Measurements from ENCODE around the gene IL23A.

The IL23A gene

DNA sequence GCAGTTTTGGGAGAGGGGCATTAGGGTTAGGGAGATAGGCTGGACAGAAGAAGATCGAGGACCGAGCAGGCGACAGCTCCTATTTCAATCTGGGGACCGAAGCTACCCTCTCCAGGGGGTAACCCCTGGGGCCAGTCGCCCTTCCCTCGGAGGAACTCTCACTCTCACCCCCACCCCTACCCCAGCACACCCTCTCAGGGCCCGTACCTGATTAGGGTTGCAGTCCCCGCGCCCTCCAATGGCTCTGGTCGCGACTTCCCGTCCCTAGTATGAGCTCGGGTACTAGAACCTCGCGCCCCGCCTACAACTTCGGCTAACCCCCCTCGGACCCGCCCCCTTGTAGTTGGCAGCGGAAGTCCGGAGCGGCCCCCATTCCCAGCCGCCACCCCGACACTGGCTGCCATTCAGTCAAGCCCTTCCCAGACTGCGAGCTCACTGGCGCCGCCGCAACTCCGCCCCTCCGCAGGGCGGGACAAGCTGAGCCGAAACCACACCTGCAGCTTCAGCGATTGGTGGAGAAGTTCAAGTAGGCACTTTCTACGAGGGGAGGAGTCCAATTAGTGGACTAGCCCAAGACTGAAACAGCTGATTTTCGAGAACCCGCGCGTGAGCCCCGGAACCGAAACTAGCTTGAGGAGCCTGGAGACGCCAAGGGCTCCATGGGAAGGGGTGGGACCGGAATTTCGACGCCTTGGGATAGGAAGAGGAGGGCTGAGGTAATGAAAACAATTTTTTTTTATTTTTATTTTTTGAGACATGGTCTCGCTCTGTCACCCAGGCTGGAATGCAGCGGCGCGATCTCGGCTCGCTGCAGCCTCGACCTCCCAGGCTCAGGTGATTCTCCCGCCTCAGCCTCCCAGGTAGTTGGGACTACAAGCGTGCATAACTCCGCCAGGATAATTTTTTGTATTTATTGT is 21.4 kb downstream of the IL23A start, which contains the start of gene STAT2:
STAT2 (minus strand) TSS at position 257 of the 917 bp plus-strand sequence. CDS start 3,536 bp downstream, outside the sequence.
- in situ Hi-C loops (cut with MboI; ENCODE audit: low sequenced_read_pairs), result no loop called here

DNA sequence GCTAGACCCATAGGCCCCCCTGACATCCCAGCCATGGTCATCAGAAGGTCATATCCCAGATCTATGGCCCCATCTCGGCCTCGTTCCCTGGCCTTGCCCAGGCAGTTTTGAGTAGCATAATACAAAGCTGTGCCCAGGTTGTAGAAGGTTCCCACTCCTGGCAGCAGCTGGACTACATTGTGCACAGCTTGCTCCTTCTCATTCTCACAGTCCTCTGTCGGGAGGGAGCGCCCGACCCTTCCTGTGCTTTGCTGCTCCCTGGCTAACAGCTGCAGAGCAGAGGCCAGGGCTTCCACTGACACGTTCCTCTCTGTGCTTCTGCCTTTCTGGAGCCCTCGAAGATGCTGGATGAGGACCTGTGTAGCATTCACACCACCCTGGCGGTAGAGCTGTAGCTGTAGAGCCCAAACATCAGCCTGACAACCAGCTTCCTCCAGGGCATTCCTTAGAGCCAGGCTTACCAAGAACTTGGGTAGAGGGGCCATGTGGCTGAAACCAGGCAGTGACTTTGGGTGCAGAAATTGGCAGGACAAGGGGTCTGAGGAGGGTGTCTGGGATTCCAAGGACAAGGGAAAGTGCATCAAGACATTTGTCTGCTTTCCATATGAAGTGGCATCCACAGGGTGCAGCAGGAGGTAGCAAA is 22.9 kb downstream of the IL23A start:
- in situ Hi-C loops (cut with MboI; ENCODE audit: low sequenced_read_pairs), result no loop called here

DNA sequence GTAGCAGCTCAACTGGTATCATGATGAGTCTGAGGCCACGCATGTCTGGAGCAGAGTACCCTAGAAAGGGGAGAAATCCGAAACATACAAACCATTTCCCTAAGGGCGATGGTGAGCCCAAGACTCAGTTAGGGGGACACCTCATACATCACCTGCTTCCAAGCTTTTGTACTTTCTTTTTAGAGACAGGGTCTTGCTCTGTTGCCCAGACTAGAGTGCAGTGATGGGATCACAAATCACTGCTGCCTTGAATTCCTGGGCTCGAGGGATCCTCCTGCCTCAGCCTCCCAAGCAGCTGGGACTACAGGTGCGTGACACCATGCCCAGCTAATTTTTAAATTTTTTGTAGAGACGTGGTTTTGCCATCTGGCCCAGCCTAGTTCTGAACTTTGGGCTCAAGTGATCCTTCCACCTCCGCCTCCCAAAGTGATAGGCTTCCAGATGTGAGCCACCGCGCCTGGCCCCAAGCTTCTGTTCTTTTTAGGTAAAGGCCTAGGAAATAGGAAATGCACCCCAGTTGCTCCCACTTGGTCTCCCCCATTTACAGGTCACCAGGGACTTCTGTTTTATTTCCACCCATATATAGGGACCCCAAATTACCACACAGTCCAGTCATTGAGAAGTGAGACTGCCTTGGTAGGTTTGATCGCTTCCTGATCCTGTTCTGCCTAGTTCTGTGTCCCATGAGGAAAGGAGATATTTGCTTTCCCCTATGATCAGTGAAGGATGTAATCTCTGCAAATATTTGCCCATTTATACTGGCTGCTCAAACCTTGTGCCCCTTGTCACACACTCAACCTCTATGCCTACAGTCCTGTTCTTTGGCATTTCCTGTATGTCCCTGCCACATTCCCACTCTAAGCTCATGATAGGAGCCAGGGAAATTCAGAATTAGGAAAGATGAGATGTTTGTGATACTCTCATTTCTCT is 23.7 kb downstream of the IL23A start, which contains the start of gene APOF:
APOF (minus strand) TSS at position 728 of the 930 bp plus-strand sequence; CDS start at position 616, 112 bp downstream.
- in situ Hi-C loops (cut with MboI; ENCODE audit: low sequenced_read_pairs), result no loop called here

DNA sequence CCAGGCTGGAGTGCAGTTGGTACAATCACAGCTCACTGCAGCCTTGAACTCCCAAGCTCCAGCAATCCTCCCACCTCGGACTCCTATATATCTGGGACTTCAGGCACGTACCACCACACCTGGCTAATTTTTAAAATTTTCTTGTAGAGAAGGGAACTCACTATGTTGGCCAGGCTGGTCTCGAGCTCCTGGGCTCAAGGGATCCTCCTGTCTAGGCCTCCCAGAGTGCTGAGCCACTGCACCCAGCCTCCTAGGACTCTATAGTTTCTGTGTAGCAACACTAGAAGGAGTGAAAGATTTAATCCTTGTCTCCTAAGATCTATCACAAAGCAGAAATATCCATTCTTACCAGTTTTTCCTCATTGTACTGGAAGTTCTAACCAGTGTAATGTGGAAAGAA is 28.3 kb downstream of the IL23A start:
- in situ Hi-C loops (cut with MboI; ENCODE audit: low sequenced_read_pairs), result no loop called here

DNA sequence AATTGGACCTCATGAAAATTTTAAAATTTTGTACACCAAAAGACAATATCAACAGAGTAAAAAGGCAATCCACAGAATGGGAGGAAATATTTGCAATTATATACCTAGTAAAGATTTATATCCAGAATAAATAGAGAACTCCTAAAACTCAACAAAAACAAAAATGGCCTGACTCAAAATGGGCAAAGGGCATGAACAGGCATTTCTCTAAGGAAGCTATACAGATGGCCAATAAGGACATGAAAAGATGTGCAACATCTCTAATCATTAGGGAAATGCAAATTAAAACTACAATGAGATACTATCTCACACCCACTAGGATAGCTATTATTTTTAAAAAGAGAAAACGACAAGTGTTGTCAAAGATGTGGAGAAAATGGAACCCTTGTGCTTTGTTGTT is 34.8 kb downstream of the IL23A start:
- in situ Hi-C loops (cut with MboI; ENCODE audit: low sequenced_read_pairs), result no loop called here

DNA sequence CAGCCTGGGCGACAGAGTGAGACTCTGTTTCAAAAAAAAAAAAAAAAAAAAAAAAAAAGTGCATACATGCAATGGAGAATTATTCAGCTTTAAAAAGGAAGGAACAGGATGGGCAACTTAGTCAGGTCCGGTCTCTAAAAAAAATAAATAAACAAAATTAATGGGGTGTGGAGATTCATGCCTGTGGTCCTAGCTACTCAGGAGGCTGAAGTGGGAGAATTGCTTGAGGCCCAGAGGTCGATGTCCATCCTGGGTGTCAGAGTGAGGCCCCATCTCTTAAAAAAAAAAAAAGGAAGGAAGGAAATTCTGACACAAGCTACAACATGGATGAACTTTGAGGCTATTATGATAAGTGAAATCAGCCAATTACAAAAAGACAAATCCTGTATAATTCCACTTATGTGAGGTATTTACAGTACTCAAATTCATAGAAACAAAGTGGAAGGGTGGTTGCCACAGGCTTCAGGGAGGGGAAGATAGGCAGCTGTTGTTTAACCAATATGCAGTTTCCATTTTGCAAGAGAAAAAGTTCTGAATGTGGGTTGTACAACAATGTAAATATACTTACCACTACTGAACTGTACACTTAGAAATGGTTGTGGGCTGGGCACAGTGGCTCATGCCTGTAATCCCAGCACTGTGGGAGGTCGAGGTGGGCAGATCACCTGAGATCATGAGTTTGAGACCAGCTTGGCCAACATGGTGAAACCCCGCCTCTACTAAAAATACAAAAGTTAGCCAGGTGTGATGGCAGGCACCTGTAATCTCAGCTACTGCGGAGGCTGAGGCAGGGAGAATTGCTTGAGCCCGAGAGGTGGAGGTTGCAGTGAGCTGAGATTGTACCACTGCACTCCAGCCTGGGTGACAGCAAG is 36.3 kb downstream of the IL23A start:
- in situ Hi-C loops (cut with MboI; ENCODE audit: low sequenced_read_pairs), result no loop called here

DNA sequence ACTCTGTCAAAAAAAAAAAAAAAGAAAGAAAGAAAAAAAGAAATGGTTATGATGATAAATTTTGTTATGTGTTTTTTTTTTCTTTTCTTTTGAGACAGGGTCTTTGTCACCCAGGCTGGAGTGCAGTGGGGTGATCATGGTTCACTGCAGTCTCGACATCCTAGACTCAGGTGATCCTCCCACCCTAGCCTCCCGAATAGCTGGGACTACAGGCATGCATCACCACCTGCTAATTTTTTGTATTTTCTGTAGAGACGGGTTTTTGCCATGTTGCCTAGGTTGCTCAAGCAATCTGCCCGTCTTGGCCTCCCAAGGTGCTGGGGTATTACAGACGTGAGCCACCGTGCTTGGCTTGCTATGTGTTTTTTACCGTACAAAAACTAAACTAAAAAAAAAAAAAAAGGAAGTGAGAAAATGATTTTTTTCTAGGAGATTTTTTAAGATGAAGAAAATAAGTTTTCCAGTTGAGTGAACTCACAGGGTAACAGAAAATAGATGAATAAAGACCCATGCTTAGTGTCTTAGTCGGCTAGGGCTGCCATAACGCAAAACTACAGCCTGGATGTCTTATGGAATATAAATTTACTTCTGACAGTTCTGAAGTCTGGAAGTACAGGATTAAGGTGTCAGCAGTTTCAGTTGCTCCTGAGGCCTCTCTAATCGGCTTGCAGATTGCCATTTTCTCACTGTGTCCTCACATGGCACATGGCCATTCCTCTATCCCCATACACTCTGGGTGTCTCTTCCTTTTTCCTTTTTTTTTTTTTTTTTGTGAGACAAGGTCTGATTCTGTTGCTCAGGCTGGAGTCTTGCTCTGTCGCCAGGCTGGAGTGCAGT is 37.1 kb downstream of the IL23A start:
- in situ Hi-C loops (cut with MboI; ENCODE audit: low sequenced_read_pairs), result no loop called here

DNA sequence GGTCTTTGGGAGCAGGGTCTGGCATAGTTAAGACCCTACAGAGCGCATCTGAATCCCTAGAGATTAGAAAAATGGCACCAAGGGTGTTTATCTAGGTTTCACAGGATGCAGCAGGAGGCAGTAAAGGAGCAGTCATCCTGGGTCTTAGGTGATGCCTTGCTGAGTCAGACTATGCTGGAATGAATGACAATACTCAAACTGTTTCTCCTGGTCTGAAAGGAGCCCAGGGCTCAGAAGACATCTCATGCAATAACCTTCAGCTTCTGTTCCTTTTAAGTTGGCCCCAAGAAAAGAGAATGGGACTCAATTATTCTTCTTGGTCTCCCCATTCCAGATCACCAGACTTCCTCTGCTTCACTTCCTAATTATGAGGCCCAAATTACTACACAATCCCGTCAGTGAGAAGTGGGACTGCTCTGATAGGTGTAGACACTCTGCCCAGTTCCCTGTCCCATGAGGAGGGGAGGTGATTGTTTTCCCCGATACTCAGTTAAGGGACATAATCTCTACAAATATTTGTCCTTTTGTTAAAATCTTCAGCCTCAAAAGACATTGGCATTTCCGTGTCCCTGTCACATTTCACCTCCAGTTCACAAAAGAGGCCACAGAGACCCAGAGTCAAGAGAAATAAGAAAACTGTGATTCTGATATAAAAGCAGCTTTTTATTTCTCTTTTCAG is 38.8 kb downstream of the IL23A start:
- in situ Hi-C loops (cut with MboI; ENCODE audit: low sequenced_read_pairs), result no loop called here

DNA sequence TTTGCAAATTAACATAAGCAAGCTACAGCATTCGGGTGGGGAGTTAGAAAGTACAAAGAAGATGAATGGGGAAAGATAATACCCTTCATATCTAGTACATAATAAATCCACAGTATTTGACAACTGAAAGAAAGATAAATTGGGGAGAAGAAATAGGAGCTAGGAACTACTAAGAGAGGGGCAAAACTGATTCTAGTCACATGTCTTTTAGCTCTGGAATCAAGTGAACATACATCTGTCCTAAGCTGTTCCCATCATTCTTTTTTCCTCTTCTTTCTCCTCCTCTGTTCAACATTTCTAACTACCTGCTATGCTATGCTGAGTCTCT is 39.3 kb downstream of the IL23A start:
- in situ Hi-C loops (cut with MboI; ENCODE audit: low sequenced_read_pairs), result no loop called here

DNA sequence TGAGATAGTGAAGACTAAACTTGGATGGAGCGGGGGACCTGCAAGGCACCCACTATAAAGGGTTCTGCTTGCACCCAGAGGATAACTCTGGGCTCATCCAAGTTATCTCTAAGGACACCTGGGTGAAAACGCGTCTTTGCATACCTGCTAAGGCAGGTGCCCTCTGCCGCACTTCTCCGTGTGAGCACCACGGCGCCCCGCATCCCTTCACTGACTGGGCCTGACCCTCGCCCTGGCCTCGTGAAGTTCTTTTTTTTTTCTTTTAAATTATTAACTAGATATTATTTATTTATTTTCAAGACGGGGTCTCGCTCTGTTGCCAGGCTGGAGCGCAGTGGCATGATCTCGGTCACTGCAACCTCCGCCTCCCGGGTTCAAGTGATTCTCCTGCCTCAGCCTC is 43.9 kb downstream of the IL23A start:
- in situ Hi-C loops (cut with MboI; ENCODE audit: low sequenced_read_pairs), result no loop called here

DNA sequence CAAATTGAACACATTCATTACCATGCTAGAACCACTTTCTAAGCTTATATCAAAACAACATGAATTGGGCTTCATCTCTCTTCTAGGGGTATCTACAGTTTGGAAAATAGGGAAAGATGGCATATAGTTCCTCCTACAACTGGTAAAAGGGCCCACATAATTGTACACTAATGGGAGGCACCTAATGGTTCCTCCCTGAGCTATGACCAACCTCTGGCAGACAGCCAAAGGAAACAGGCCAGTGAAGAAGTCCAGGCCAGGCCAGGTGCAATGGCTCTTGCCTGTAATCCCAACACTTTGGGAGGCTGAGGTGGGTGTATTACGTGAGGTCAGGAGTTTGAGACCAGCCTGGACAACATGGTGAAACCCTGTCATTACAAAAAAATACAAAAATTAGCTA is 47.2 kb downstream of the IL23A start:
- in situ Hi-C loops (cut with MboI; ENCODE audit: low sequenced_read_pairs), result no loop called here

DNA sequence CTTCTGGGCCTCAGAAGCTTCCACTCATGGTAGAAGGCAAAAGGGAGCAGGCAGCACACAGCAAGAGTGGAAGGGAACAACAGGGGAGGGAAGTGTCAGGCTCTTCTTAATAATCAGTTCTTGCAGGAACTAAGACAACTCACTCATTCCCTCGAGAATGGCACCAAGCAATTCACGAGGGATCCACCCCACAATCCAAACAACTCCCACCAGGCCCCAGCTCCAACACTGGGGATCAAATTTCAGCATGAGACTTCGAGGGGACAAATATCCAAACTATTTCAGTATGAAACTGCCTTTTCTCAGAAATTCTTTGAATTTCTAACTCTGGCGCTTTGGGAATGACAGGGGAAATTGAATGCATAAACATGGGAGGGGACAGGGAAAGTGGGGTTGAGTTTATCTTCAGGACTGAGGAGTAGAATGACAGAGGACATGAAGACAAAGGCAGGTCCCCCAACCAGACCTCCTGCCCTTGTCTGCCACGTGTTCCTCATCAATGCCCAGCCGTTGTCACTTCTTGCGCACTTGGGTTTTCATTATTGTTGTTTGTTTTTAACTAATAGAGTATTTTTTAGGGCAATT is 48.6 kb downstream of the IL23A start:
- in situ Hi-C loops (cut with MboI; ENCODE audit: low sequenced_read_pairs), result no loop called here

DNA sequence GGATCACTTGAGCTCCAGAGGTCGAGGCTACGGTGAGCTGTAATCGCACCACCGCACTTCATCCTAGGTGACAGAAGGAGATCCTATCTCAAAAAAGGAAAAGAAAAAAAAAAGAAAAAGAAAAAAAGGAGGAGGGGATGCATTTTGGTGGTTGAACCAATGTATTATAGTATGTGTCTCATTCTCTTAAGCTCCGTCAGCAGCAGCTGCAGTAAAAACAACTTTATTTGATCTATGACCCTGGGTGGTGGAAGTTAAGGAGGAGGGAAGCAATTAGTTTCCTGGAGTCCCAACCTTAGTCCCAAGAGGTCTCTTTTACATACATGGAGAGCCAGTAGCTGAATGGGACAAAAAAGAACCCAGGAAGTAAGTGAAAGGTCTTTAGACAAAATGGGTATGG is 50.7 kb downstream of the IL23A start:
- in situ Hi-C loops (cut with MboI; ENCODE audit: low sequenced_read_pairs), result no loop called here
